Activated naive CD4-positive, alpha-beta T cell (primary cell): ENCODE results near the gene CLCA1.

Experiments
- DNase-seq, 4 experiments: peaks; one replicate each; lab custom pipeline; 2025; lab: John Stamatoyannopoulos, UW

Gene CLCA1

GRCh38 chr1:86468501-86468977 is at the start of gene CLCA1:
TSS of gene CLCA1 (plus strand) at chr1:86468927. CDS start at chr1:86468972, 45 bp downstream.
- no peak for DNase-seq

GRCh38 chr1:86419277-86419903 is 49.3 kb upstream of the CLCA1 start:
- peak in 1 of 4 experiments; percentile 12 for DNase-seq

GRCh38 chr1:86421601-86422280 is 47.0 kb upstream of the CLCA1 start:
- DNase-seq: no peak

GRCh38 chr1:86423473-86423872 is 45.3 kb upstream of the CLCA1 start:
- no peak for DNase-seq

- no peak for DNase-seq
These were observed 44.9 kb upstream of the CLCA1 start, which contains the start of gene CLCA2 for GRCh38 chr1:86423873-86424272. TSS of gene CLCA2 (plus strand) at chr1:86424171. CDS start at chr1:86424248, 77 bp downstream.

- no peak for DNase-seq
These were observed 39.5 kb upstream of the CLCA1 start for GRCh38 chr1:86429122-86429725.

- DNase-seq: no peak
These were observed 38.9 kb upstream of the CLCA1 start for GRCh38 chr1:86429835-86430234.

- DNase-seq: no peak
These were observed 38.4 kb upstream of the CLCA1 start for GRCh38 chr1:86430376-86430775.

- DNase-seq: no peak
These were observed 34.7 kb upstream of the CLCA1 start for GRCh38 chr1:86434059-86434458.

GRCh38 chr1:86435327-86435726 is 33.4 kb upstream of the CLCA1 start:
- no peak for DNase-seq

GRCh38 chr1:86436041-86436440 is 32.7 kb upstream of the CLCA1 start:
- no peak for DNase-seq

GRCh38 chr1:86441581-86441980 is 27.1 kb upstream of the CLCA1 start:
- peak in 1 of 4 experiments; percentile 11 for DNase-seq

GRCh38 chr1:86441997-86442396 is 26.7 kb upstream of the CLCA1 start:
- DNase-seq: no peak

- no peak for DNase-seq
These were observed 22.8 kb upstream of the CLCA1 start for GRCh38 chr1:86445919-86446318.

GRCh38 chr1:86447198-86447790 is 21.4 kb upstream of the CLCA1 start:
- DNase-seq: no peak

- DNase-seq: no peak
These were observed 20.1 kb upstream of the CLCA1 start for GRCh38 chr1:86448670-86449069.

- no peak for DNase-seq
These were observed 19.6 kb upstream of the CLCA1 start for GRCh38 chr1:86449103-86449502.

- no peak for DNase-seq
These were observed 17.9 kb upstream of the CLCA1 start for GRCh38 chr1:86450847-86451246.

GRCh38 chr1:86453664-86454063 is 15.1 kb upstream of the CLCA1 start:
- DNase-seq: no peak

- DNase-seq: no peak
These were observed 13.7 kb upstream of the CLCA1 start for GRCh38 chr1:86455073-86455472.

GRCh38 chr1:86460998-86461397 is 7.7 kb upstream of the CLCA1 start:
- DNase-seq: no peak

- no peak for DNase-seq
These were observed 7.2 kb upstream of the CLCA1 start for GRCh38 chr1:86461482-86461881.

- DNase-seq: no peak
These were observed 3.9 kb upstream of the CLCA1 start for GRCh38 chr1:86464819-86465218.
